GM23338 (cell line): ENCODE measurements around the gene ANKRD44.

Source experiments
- CREB1 ChIP-seq: fragments of 250-450 bp; sonication (Bioruptor Pico); IDR thresholded peaks from 2 replicates; pipeline ENCODE4 v1.5.0; 2020; ENCODE audit warnings: low read depth, mild to moderate bottlenecking, moderate library complexity
- CTCF ChIP-seq, 2 experiments: fragments of 200-600 bp in 1 of 2; sonication (generic) in 1 of 2; conservative IDR thresholded peaks; 2 replicates each; pipeline versions ENCODE4 v1.5.1 to v1.6.1; 2016 to 2017; ENCODE audit warnings: antibody characterized with exemption in 2 of 2, low read depth in 2 of 2, mild to moderate bottlenecking in 2 of 2, moderate library complexity in 1 of 2
- EZH2phosphoT487 ChIP-seq: fragments of 200-600 bp; sonication (generic); IDR thresholded peaks from one replicate; pipeline ENCODE4 v1.8.1; 2018; ENCODE audit warnings: antibody characterized with exemption; ENCODE audit not compliant: unreplicated experiment
- POLR2AphosphoS5 ChIP-seq: IDR thresholded peaks from 2 replicates; pipeline ENCODE4 v1.6.1; 2016; ENCODE audit warnings: antibody characterized with exemption, low read depth

GRCh38 chr2:197042739-197043196 lies 267.8 kb downstream of the ANKRD44 start:
- TF ChIP-seq CTCF (conservative IDR thresholded peaks at IDR 0.05; ENCODE audit: low read depth in 2 of 2) (no peak), EZH2phosphoT487 (no peak), CREB1 (CRISPR knock-in tag) (no peak), POLR2AphosphoS5 (no peak)
